GM21381 (cell line): ENCODE results near the gene INSYN2B.

ENCODE experiments used
- ATAC-seq: cut with Tn5 transposase; IDR thresholded peaks from one replicate; pipeline ENCODE4 v1.9.1; 2021; ENCODE audit warnings: mild to moderate bottlenecking, moderate library complexity; ENCODE audit not compliant: unreplicated experiment

INSYN2B gene

GRCh38 chr5:169980418-169981053 lies at the start of gene INSYN2B:
TSS of gene INSYN2B (minus strand) at chr5:169980495. CDS start at chr5:169883898, 96,597 bp downstream.
- ATAC-seq: no peak

- no peak for ATAC-seq
Observed at GRCh38 chr5:170028124-170028523, 47.8 kb upstream of the INSYN2B start.

GRCh38 chr5:170025853-170026252 lies 45.6 kb upstream of the INSYN2B start:
- no peak for ATAC-seq

- no peak for ATAC-seq
Observed at GRCh38 chr5:170021506-170021905, 41.2 kb upstream of the INSYN2B start.

- no peak for ATAC-seq
Observed at GRCh38 chr5:170020423-170020822, 40.1 kb upstream of the INSYN2B start.

GRCh38 chr5:170012622-170013021 lies 32.3 kb upstream of the INSYN2B start:
- no peak for ATAC-seq

- no peak for ATAC-seq
Observed at GRCh38 chr5:170011751-170012150, 31.5 kb upstream of the INSYN2B start.

- ATAC-seq: no peak
Observed at GRCh38 chr5:170010595-170010994, 30.3 kb upstream of the INSYN2B start.

GRCh38 chr5:170008376-170008775 lies 28.1 kb upstream of the INSYN2B start:
- ATAC-seq: no peak

- no peak for ATAC-seq
Observed at GRCh38 chr5:170006021-170006420, 25.7 kb upstream of the INSYN2B start.

GRCh38 chr5:170000155-170000554 lies 19.9 kb upstream of the INSYN2B start:
- no peak for ATAC-seq

- ATAC-seq: no peak
Observed at GRCh38 chr5:169999621-170000020, 19.3 kb upstream of the INSYN2B start.

- ATAC-seq: no peak
Observed at GRCh38 chr5:169997798-169998197, 17.5 kb upstream of the INSYN2B start.

GRCh38 chr5:169993485-169993790 lies 13.1 kb upstream of the INSYN2B start:
- ATAC-seq: no peak

- no peak for ATAC-seq
Observed at GRCh38 chr5:169992789-169993484, 12.6 kb upstream of the INSYN2B start.

GRCh38 chr5:169991115-169991869 lies 11.0 kb upstream of the INSYN2B start:
- no peak for ATAC-seq

GRCh38 chr5:169989365-169989764 lies 9.1 kb upstream of the INSYN2B start:
- no peak for ATAC-seq

GRCh38 chr5:169988947-169989346 lies 8.7 kb upstream of the INSYN2B start:
- ATAC-seq: no peak

GRCh38 chr5:169988206-169988605 lies 7.9 kb upstream of the INSYN2B start:
- ATAC-seq: no peak

GRCh38 chr5:169979871-169980270 lies 424 bp downstream of the INSYN2B start:
- no peak for ATAC-seq

GRCh38 chr5:169978714-169979113 lies 1.6 kb downstream of the INSYN2B start:
- ATAC-seq: no peak

- no peak for ATAC-seq
Observed at GRCh38 chr5:169974121-169974770, 6.0 kb downstream of the INSYN2B start.
